Stomach (tissue), 4 donors: ENCODE data around the gene TRAF4.

ENCODE experiments used
- POLR2AphosphoS5 ChIP-seq, 3 donors: sonication (generic); formaldehyde crosslinking; IDR thresholded peaks; one replicate each; pipeline ENCODE4 v1.6.1; 2016; ENCODE audit warnings: antibody characterized with exemption in 3 of 3
- TF ChIP-seq, protein P1 (sequence below), 7 experiments: fragments of 450-650 bp in 4 of 7; fragments of 200-600 bp in 3 of 7; sonication (generic) in 3 of 7; IDR thresholded peaks; one replicate each; pipeline ENCODE4 v1.5.1; 2016 to 2019; ENCODE audit warnings: antibody characterized with exemption in 7 of 7, control low read depth in 2 of 7, mild to moderate bottlenecking in 1 of 7

DNA sequence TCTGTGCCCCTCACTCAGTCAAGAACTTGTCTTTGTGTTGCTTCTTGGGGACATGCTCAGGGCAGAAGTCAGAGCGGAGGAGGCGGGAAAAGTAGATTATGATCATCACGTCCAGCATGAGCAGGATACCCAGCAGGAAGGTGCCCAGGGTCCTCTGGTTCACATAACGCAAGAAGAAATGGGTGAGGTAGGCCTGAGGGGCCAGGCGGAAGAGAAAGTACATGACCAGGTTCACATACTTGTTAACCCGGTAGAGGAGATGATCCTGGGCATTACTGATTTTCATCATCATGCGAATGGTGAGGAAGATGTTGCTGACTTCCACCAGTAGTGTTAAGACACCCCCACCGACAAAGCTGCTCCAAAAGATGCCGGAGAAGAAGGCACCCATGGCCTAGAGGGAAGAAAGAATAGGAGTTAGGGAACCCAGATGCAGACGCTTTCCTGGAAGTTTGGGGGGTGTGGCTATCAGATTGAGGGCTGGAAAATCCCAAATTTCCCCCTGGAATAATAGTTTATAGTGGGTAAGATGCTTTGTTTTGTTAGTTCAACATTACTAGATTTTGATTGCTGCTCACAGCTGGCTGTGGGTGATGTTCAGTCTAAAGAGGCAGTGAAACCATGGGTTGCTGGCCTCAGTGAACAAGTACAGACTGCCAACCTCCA is 19.2 kb upstream of the TRAF4 start:
- TF ChIP-seq, protein P1, sequence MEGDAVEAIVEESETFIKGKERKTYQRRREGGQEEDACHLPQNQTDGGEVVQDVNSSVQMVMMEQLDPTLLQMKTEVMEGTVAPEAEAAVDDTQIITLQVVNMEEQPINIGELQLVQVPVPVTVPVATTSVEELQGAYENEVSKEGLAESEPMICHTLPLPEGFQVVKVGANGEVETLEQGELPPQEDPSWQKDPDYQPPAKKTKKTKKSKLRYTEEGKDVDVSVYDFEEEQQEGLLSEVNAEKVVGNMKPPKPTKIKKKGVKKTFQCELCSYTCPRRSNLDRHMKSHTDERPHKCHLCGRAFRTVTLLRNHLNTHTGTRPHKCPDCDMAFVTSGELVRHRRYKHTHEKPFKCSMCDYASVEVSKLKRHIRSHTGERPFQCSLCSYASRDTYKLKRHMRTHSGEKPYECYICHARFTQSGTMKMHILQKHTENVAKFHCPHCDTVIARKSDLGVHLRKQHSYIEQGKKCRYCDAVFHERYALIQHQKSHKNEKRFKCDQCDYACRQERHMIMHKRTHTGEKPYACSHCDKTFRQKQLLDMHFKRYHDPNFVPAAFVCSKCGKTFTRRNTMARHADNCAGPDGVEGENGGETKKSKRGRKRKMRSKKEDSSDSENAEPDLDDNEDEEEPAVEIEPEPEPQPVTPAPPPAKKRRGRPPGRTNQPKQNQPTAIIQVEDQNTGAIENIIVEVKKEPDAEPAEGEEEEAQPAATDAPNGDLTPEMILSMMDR (IDR thresholded peaks at IDR 0.05): no peak
- no peak for TF ChIP-seq POLR2AphosphoS5 (IDR thresholded peaks at IDR 0.05)
